ENCODE data around the gene SYT5.

DNA sequence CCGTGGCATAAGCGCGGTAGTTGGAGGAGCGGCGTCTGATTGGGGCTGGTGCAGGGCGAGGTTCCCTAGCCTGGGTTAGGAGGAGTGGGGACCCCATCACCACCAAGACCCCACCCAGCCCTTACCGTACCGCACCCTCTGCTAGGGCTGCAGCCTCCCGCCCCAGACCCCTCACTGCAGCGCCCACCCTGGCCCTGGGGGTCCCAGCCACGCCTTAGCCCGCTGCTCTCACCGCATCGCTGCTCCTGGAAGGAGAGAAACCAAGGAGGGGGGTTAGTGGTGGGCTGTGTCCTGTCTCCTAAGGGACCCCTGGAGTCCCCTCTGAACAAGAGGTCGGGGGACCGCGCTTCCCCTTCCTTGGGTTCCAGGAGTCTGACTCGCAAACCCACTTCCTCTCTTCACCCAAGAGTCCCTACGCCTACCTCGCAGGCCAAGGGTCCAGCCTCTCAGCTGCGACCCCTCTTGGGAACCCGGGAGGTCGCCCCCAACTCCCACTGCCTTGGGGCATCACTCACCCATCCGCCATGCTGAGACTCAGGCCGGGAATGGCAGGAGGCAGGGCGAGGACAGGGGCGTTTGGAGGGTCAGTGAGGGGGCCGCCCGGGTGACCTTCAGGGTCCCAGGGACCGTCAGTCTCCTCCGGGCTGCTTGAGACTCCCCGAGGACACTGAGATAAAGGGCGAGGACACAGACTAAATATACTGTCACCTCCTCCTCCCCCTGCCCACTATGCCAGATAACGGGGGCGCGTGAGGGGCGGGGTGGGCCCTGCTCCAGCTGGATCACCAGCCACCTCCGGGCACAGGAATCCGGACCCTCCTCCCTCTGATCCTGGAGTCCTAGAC, 22.8 kb downstream of the SYT5 start, which contains the start of gene TNNI3:
- TF ChIP-seq, protein P1, sequence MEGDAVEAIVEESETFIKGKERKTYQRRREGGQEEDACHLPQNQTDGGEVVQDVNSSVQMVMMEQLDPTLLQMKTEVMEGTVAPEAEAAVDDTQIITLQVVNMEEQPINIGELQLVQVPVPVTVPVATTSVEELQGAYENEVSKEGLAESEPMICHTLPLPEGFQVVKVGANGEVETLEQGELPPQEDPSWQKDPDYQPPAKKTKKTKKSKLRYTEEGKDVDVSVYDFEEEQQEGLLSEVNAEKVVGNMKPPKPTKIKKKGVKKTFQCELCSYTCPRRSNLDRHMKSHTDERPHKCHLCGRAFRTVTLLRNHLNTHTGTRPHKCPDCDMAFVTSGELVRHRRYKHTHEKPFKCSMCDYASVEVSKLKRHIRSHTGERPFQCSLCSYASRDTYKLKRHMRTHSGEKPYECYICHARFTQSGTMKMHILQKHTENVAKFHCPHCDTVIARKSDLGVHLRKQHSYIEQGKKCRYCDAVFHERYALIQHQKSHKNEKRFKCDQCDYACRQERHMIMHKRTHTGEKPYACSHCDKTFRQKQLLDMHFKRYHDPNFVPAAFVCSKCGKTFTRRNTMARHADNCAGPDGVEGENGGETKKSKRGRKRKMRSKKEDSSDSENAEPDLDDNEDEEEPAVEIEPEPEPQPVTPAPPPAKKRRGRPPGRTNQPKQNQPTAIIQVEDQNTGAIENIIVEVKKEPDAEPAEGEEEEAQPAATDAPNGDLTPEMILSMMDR (conservative IDR thresholded peaks at IDR 0.05 in 1 of 2, IDR thresholded peaks at IDR 0.05 in 1 of 2; ENCODE audit: low read depth in 1 of 2, low read length in 2 of 2): no peak
- TF ChIP-seq EZH2 (IDR thresholded peaks at IDR 0.05; ENCODE audit: low read length, missing control alignments): no peak
